ENCODE measurements around the gene WWOX.

The WWOX gene

GRCh38 chr16:78709137-78709884, 609.9 kb downstream of the WWOX start:
- DNase-seq: no peak

- DNase-seq: no peak
Observed at GRCh38 chr16:78715106-78715505, 615.7 kb downstream of the WWOX start.

- no peak for DNase-seq
Observed at GRCh38 chr16:78715673-78716072, 616.2 kb downstream of the WWOX start.

- DNase-seq: no peak
Observed at GRCh38 chr16:78718141-78718540, 618.7 kb downstream of the WWOX start.

- DNase-seq: no peak
Observed at GRCh38 chr16:78720416-78720815, 621.0 kb downstream of the WWOX start.

GRCh38 chr16:78727536-78727935, 628.1 kb downstream of the WWOX start:
- DNase-seq: no peak

- no peak for DNase-seq
Observed at GRCh38 chr16:78729687-78730086, 630.2 kb downstream of the WWOX start.

GRCh38 chr16:78731785-78732184, 632.3 kb downstream of the WWOX start:
- DNase-seq: no peak

- no peak for DNase-seq
Observed at GRCh38 chr16:78732696-78733095, 633.2 kb downstream of the WWOX start.

- DNase-seq: no peak
Observed at GRCh38 chr16:78735337-78735736, 635.9 kb downstream of the WWOX start.

- DNase-seq: no peak
Observed at GRCh38 chr16:78737630-78738029, 638.2 kb downstream of the WWOX start.

- DNase-seq: no peak
Observed at GRCh38 chr16:78738557-78738956, 639.1 kb downstream of the WWOX start.

GRCh38 chr16:78740269-78740668, 640.8 kb downstream of the WWOX start:
- DNase-seq: no peak

- DNase-seq: peak; percentile 82
Observed at GRCh38 chr16:78742501-78743283, 643.2 kb downstream of the WWOX start.

- no peak for DNase-seq
Observed at GRCh38 chr16:78743556-78743955, 644.1 kb downstream of the WWOX start.

- DNase-seq: no peak
Observed at GRCh38 chr16:78744099-78744498, 644.6 kb downstream of the WWOX start.

- DNase-seq: no peak
Observed at GRCh38 chr16:78744796-78745107, 645.3 kb downstream of the WWOX start.

- no peak for DNase-seq
Observed at GRCh38 chr16:78745108-78746019, 645.9 kb downstream of the WWOX start.

GRCh38 chr16:78746718-78747117, 647.3 kb downstream of the WWOX start:
- no peak for DNase-seq

- DNase-seq: no peak
Observed at GRCh38 chr16:78748220-78748929, 648.9 kb downstream of the WWOX start.

- DNase-seq: no peak
Observed at GRCh38 chr16:78749745-78750268, 650.4 kb downstream of the WWOX start.

GRCh38 chr16:78750611-78751010, 651.2 kb downstream of the WWOX start:
- DNase-seq: no peak

GRCh38 chr16:78751601-78752000, 652.1 kb downstream of the WWOX start:
- no peak for DNase-seq
